Midbrain (tissue), 1 donor: ENCODE data around the gene PRICKLE4.
"Not testable (repeated sequence)": the region's sequence is repeated elsewhere in the genome, so short reads cannot be mapped to it uniquely, and the experiment has no call there.

Experiments
- DNase-seq: peaks from one replicate; lab custom pipeline; 2025; lab: John Stamatoyannopoulos, UW

Gene PRICKLE4

DNA sequence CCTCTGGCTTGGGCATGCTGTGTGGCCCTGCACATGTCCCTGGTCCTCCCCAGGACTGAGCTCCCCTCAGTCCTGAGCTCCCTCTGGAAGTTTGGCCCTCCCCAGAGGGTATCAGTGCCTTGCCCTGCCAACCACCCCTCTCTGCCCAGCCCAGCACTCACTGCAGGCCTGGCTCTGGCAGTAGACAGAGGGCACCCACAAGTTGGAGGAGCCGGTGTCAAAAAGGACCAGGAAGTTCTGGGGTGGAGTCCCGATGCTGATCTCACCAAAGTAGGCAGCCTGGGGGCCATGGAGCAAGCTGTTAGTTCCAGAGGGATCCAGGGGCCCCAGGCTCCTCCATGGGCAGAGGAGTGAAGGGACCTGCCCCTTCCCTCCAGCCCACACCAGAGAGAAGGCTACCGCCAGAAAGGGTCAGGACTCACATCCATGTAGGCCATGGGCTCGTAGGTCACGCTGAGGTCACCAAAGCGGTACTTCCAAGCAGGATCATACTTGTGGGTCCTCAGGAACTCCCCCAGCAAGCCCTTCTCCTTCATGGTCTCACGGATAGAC, 36.3 kb upstream of the PRICKLE4 start:
- no peak for DNase-seq

GRCh38 chr6:41746107-41746506, 34.5 kb upstream of the PRICKLE4 start:
- no peak for DNase-seq

DNA sequence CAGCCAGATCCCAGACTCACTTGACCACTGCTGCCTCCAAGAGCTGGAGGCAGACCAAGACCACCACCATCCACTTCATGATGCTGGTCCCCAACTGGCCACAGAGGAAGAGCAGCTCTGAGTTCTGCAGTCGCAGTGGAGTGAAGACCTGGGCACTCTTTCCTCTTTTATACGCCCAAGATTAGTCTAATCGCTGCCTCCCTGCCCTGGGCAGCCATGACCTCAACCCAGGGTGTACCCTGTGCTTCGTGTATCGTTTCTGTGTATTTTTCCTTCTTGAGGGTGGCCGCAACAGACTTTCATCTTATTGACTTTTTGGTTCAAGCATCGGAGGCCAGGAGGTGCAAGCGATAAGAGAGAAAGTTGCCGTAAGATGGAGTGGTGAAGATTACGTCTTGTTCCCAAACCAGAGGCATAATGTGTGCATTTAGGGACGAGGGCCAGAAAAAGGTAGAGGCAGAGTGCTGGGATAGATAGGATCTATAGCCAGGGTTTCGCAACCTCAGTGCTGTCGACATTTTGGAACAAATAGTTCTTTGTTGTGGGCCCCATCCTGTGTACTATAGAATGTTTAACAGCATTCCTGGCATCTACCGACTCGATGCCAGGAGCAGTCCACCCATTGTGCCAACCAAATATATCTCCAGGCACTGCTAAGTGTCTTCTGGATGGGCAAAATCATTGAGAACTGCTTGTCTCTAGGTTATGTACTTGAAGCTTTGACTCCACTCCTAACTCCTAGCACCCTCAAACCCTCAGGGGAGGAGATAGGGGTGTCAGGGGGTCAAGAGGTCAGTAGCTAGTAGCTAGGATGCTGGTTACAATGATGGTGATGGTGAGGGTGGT, 33.1 kb upstream of the PRICKLE4 start, which contains the start of gene PGC:
PGC (minus strand) TSS at position 142 of the 846 bp plus-strand sequence; CDS start at position 79, 63 bp downstream.
- DNase-seq = no peak

DNA sequence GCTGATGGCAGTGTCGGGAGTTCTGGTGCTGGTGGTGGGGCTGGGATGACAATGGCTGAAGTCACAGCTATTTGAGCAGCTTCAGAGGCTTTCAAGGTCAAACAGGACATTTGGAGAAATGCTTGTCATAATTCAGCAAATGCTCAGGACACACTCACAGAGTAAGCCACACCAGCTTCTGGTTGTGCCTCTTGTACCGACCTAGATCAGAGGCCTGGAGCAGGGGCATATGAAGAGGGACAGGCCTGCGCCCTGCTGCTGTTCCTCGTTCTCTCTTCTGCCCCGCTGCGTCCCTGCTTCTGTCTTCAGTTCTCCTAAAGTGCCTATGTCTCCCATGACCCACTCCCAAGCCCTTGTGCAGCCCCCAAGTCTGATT, 32.5 kb upstream of the PRICKLE4 start:
- DNase-seq = no peak

GRCh38 chr6:41748542-41748941, 32.0 kb upstream of the PRICKLE4 start:
- DNase-seq = no peak

GRCh38 chr6:41750374-41750773, 30.2 kb upstream of the PRICKLE4 start:
- DNase-seq = no peak

DNA sequence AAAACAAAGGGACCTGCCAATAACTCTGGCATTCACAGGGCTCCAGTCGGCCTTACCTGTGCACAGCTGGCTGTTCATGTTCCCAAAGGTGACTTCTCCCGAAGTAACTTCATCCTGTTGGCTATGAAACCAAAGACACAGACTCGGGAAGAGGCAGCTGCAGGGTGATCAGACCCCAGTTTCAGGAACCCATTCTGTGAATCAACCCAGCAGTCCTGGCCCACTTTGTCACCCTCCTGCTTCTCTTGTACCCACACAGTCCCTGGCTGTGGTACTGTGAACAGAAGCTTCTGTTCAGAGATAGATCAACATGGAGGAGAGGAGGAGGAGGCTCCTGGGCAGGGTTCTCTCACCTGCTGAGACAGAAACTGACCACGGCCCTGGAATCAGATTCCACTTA, 24.7 kb upstream of the PRICKLE4 start:
- no peak for DNase-seq

- DNase-seq = no peak
Observed at GRCh38 chr6:41756354-41756753, 24.2 kb upstream of the PRICKLE4 start.

DNA sequence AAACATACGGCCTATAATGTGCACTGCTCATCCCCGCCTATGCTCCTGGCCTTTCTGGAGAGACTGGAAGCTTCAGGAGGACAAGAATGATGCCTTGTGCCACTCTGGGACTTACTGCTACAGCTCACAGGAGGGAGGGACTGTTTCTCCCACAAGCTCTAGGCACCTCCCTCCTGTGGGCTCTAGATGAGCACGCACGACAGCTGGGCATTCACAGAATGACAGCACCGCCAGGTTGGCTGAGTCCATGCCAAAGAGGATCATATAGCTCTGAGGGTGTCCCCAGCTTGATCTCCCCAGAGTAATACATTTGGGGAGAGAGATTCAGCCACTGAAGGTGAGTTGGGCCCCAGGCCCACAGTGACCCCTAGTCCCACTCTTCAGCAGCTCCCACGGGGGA, 23.3 kb upstream of the PRICKLE4 start:
- no peak for DNase-seq

GRCh38 chr6:41757931-41758640, 22.5 kb upstream of the PRICKLE4 start:
- DNase-seq = no peak

- no peak for DNase-seq
Observed at GRCh38 chr6:41758641-41759035, 21.9 kb upstream of the PRICKLE4 start.

DNA sequence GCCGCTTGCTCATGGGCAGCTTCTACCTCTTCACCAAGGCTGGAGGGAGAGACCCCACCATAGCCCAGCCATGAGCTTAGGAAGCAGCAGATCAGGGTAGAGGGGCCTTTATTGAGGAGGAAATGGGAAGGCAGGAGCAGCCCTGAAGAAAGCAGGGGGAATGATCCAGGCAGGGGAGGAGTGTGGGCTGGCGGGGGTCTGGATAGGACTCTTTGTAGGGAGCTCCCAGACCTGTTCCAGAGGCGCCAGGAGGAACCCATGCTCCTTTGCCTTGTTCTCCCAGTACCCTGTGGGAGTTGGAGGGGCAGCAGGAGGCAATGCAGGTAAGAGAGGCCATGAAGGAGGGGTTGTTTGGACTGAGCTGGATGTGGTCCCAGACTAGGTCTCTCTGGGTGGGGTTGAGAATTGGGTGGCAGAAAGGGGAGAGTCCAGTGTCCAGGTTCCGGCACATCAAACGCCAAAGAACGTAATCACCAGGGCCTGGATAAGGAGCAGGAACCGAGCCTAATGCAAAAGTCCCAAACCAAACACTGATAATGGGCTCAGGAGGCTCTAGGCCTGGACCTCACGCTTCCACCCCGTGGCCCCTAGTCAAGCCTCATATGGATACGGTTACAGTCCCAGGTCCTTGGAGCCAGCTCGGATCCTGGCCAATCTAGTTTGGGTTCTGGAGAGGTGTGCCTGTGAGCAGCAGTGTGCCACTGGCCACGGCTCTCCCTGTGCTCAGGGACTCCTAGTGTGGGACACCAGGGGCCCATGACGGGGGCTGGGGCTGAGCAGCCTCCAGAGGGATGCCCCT, 21.3 kb upstream of the PRICKLE4 start:
- no peak for DNase-seq

DNA sequence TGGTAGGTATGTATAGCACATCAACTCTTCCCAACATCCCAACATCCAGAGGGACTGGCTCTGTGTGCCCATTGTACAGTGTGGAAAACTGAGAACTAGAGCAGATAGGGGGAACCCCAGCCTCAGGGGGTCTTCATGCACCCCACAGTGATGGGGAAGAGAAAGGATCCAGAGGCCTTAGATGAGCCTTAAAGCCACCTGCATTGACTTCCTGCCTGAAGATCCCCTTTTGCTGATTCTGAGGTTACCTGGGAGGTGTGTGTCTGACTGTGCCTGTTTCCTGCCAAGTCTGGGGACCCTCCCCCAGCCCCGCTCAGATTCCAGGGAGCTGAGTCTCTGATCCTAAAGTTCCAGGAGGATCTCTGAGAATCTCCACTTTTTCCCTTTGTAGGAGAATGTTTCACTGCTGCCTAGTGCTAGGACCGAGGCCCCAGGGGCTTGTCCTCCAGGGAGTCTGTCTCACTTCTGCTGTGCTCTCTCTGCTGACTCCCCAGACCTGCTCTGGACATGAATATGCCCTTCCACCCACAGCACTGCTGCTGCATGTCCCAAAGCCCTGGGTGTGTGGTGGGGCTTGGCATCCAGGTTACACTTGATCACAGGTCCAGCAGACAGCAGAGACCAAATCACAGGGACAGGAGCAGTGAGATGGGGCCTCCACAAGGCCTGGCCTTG, 20.5 kb upstream of the PRICKLE4 start:
- DNase-seq = no peak

GRCh38 chr6:41763470-41763869, 17.1 kb upstream of the PRICKLE4 start:
- DNase-seq = no peak

DNA sequence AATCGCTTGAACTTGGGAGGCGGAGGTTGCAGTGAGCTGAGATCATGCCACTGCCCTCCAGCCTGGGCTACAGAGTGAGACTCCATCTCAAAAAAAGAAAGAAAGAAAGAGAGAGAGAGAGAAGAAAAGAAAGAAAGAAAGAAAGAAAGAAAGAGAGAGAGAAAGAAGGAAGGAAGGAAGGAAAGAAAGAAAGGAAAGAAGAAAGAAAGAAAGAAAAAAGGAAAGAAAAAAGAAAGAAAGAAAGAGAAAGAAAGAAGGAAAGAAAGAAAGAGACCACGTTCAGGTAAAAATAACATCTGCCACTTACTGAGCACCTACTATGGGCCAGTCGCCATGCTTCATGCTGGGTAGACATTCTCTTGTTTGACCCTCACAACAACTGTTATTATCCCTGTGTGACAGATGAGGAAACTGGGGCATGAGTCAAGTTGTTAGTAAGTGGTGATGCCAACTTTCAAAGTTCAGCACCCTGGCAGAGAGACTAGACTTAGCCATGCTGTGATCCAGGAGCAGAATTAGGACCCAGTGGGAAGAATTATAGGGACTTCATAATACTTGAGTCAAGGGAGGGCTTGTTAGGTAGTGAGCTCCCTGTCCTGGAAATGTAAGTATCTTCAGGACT, 14.4 kb upstream of the PRICKLE4 start:
- not testable (repeated sequence) for DNase-seq

DNA sequence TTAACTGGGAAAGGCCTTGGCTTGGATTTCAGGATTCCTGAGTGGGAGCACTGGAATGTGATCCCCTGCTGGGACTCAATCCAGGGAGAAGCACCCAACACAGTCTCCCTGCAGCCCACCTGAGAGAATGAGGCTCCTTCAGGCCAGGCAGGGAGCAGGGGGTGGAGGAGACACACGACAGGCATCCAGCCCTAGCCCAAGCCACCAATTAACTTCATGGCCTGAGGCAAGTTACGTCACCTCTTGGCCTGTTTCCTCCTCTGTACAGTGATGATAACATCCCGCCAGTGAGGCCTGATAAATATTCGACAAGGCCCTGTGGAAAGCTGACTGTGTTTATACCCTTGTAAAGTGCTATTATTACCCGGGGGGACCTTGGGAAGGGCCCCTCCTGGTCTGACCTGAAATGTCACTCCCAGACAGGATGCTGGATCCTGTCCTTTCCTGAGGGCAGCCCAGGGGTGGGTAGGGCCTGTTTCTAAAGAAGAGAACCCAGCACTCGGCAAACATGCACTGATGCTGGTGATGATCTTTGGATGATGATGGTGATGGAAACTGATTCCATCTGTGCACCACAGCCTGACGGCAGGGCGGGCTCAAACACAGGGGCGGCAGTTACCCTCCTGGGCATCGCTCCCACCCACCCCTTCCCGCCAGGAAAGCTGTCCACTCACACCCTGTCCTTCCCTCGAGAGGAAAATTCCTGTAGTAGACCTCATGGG, 13.3 kb upstream of the PRICKLE4 start:
- DNase-seq = no peak

DNA sequence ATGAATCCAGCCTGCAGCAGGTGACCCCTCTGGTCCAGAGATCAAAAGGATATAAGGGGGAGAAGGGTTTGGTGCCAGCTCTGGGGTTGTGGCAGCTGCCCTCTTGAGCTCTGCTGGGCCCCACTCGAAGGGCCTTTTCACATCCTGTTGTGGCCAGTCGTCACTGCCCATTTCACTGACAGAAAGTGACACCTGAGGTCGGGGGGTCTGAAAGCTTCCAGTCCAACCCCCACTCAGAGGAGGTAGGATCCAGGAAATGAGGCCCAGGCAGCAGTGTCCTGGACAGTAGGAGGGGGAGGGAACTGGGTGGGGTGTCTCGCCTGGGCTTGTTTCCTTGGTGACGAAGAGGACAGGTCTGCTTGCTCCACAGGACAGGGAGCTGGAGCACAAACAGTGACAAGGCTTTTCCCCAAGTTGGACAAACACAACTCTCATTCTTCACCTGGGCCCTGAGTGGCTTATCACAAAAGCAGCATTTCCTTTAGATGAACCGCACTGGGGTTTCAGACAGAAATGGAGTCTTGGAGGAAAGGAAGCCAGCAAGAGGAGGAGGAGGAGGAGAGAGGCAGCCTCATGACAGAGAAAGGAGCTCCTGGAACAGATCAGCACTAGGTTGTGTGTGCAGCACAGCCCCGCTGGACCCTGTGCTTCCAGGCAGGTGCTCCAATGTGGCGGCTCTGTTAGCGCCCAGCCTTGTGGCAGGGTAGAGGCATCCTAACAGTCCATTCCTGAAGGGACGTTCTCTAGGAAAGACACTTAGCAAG, 11.9 kb upstream of the PRICKLE4 start:
- no peak for DNase-seq

DNA sequence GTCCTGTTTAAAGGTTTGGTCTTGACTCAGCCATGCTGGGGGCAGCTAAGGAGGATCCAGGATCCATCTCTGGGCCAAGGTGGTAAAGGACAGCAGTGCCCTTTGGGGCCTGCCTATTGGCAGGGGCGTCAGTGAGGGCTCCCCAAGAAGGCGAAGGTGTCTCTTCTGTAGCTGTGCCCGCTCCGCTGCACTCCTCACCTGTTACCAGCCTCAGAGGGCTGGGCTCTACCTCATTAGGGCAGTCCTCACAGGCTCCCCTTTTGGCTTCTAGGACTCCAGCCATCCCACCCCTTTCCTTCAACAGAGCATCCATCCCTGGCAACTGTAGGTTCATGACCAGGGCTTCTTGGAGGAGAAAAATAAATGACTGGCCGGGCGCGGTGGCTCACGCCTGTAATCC, 11.2 kb upstream of the PRICKLE4 start:
- DNase-seq = no peak

DNA sequence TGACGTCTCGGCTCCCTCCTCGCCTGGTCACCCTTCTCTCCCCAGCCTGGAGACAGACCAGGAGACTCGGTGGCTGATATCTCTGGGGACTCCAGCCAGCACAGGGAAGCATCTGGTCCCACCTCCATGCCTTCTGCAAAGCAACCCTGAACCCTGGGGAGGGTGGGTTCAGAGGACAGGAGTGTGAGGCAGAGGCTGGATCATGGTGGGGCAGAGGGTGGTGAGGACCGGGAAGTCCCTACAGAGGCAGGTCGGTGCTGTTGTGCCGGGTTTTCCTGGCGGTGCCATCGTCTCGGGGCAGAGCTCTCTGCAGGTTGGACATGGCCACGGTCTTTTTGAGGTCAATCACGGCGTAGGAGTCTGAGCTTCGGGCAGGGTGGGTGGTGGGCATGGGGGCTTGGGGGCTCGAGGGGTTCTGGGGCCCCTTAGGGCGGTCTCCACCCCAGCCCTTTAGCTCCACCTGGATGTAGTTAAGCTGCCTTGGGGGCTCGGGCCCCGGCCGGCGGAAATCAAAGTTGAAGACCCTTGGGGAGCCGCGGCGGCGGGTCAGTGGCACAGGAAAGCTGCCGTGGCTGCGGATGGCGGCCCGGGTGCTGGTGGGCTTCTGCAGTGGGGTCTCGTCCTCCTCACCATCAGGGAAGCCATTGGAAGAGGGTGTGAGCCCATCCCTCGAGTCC, 10.1 kb upstream of the PRICKLE4 start:
- no peak for DNase-seq
